ENCODE data around the gene NR6A1. TPM values are rescaled to one million over a fixed set of nuclear protein-coding genes. Genes with fewer than 3 reads are reported as not detected.
A peak's percentile ranks its signal among the peaks of the same experiment; 100 is the strongest.

The NR6A1 gene
- total RNA-seq, 1 donor, result 1.2 TPM

GRCh38 chr9:124599121-124599795 is 171.9 kb downstream of the NR6A1 start:
- H3K4me3 ChIP-seq (ENCODE audit: low read depth, low read length), result no peak overlapping the region
- no peak for DNase-seq (ENCODE audit: low read depth)
- TF ChIP-seq CTCF (IDR thresholded peaks at IDR 0.05; ENCODE audit: insufficient read depth, low read length), result no peak

- no peak for DNase-seq (ENCODE audit: low read depth)
- TF ChIP-seq CTCF (IDR thresholded peaks at IDR 0.05; ENCODE audit: insufficient read depth, low read length), result no peak
- no peak overlapping the region for H3K4me3 ChIP-seq (ENCODE audit: low read depth, low read length)
Observed at GRCh38 chr9:124598048-124598447, 173.1 kb downstream of the NR6A1 start.

GRCh38 chr9:124596172-124596839 is 174.8 kb downstream of the NR6A1 start:
- H3K4me3 ChIP-seq (ENCODE audit: low read depth, low read length), result no peak overlapping the region
- no peak for TF ChIP-seq CTCF (IDR thresholded peaks at IDR 0.05; ENCODE audit: insufficient read depth, low read length)
- DNase-seq (ENCODE audit: low read depth), result no peak

GRCh38 chr9:124595743-124596142 is 175.4 kb downstream of the NR6A1 start:
- no peak for DNase-seq (ENCODE audit: low read depth)
- no peak for TF ChIP-seq CTCF (IDR thresholded peaks at IDR 0.05; ENCODE audit: insufficient read depth, low read length)
- no peak overlapping the region for H3K4me3 ChIP-seq (ENCODE audit: low read depth, low read length)

GRCh38 chr9:124594673-124595072 is 176.4 kb downstream of the NR6A1 start:
- no peak overlapping the region for H3K4me3 ChIP-seq (ENCODE audit: low read depth, low read length)
- DNase-seq (ENCODE audit: low read depth), result peak; percentile 7
- TF ChIP-seq CTCF (IDR thresholded peaks at IDR 0.05; ENCODE audit: insufficient read depth, low read length), result no peak

GRCh38 chr9:124594225-124594624 is 176.9 kb downstream of the NR6A1 start:
- no peak for TF ChIP-seq CTCF (IDR thresholded peaks at IDR 0.05; ENCODE audit: insufficient read depth, low read length)
- no peak overlapping the region for H3K4me3 ChIP-seq (ENCODE audit: low read depth, low read length)
- no peak for DNase-seq (ENCODE audit: low read depth)

Data from fibroblast of the aortic adventitia (primary cell).